Activated CD8-positive, alpha-beta memory T cell treated with anti-CD3 and anti-CD28 coated beads, Interleukin-2, amount 50 U/mL, for 48 hours (primary cell): Measurements from ENCODE around the gene ITPR1.

Source experiments
- DNase-seq: peaks from one replicate; pipeline ENCODE4 v3.0.0-alpha.2; 2020

Gene ITPR1

GRCh38 chr3:4819746-4820145 is 326.6 kb downstream of the ITPR1 start:
- no peak for DNase-seq

- DNase-seq, result peak; percentile 81
Measured at GRCh38 chr3:4820296-4821121, 327.4 kb downstream of the ITPR1 start.

GRCh38 chr3:4821338-4821737 is 328.2 kb downstream of the ITPR1 start:
- DNase-seq, result no peak

GRCh38 chr3:4821975-4822374 is 328.8 kb downstream of the ITPR1 start:
- peak; percentile 85 for DNase-seq

GRCh38 chr3:4822568-4822967 is 329.4 kb downstream of the ITPR1 start:
- DNase-seq, result no peak

GRCh38 chr3:4823385-4823784 is 330.2 kb downstream of the ITPR1 start:
- no peak for DNase-seq

- DNase-seq, result no peak
Measured at GRCh38 chr3:4823986-4824925, 331.1 kb downstream of the ITPR1 start.

GRCh38 chr3:4824926-4825325 is 331.8 kb downstream of the ITPR1 start:
- DNase-seq, result no peak

- no peak for DNase-seq
Measured at GRCh38 chr3:4825436-4826236, 332.5 kb downstream of the ITPR1 start.

GRCh38 chr3:4826237-4827100 is 333.3 kb downstream of the ITPR1 start:
- DNase-seq, result no peak

- DNase-seq, result no peak
Measured at GRCh38 chr3:4827767-4828166, 334.6 kb downstream of the ITPR1 start.

- DNase-seq, result no peak
Measured at GRCh38 chr3:4828279-4829030, 335.3 kb downstream of the ITPR1 start.

GRCh38 chr3:4829031-4829394 is 335.9 kb downstream of the ITPR1 start:
- no peak for DNase-seq

GRCh38 chr3:4830586-4830914 is 337.4 kb downstream of the ITPR1 start:
- DNase-seq, result no peak

- no peak for DNase-seq
Measured at GRCh38 chr3:4831580-4831950, 338.4 kb downstream of the ITPR1 start.

GRCh38 chr3:4833471-4833870 is 340.3 kb downstream of the ITPR1 start:
- no peak for DNase-seq

- peak; percentile 84 for DNase-seq
Measured at GRCh38 chr3:4834403-4834866, 341.3 kb downstream of the ITPR1 start.

GRCh38 chr3:4835616-4836043 is 342.5 kb downstream of the ITPR1 start:
- no peak for DNase-seq

GRCh38 chr3:4836516-4836915 is 343.4 kb downstream of the ITPR1 start:
- no peak for DNase-seq

GRCh38 chr3:4837374-4837930 is 344.3 kb downstream of the ITPR1 start:
- no peak for DNase-seq

GRCh38 chr3:4838621-4839022 is 345.5 kb downstream of the ITPR1 start:
- DNase-seq, result no peak
